GM18951 (cell line): Measurements from ENCODE around the gene LOC128125822.
"Not testable (repeated sequence)": the region's sequence is repeated elsewhere in the genome, so short reads cannot be mapped to it uniquely, and the experiment has no call there.

Experiments
- POLR2A ChIP-seq: IDR thresholded peaks from 4 replicates; pipeline ENCODE4 v1.6.1; 2011; ENCODE audit warnings: mild to moderate bottlenecking; ENCODE audit not compliant: insufficient read length, insufficient read depth; ENCODE audit errors: extremely low read depth
- in situ Hi-C: fragments of 300-500 bp; cut with MboI; formaldehyde crosslinking; loops from one replicate; pipeline ENCODE4 v1.12.0; 2022; ENCODE audit warnings: low sequenced_read_pairs, mixed read lengths, inconsistent platforms; ENCODE audit not compliant: unreplicated experiment

The LOC128125822 gene

DNA sequence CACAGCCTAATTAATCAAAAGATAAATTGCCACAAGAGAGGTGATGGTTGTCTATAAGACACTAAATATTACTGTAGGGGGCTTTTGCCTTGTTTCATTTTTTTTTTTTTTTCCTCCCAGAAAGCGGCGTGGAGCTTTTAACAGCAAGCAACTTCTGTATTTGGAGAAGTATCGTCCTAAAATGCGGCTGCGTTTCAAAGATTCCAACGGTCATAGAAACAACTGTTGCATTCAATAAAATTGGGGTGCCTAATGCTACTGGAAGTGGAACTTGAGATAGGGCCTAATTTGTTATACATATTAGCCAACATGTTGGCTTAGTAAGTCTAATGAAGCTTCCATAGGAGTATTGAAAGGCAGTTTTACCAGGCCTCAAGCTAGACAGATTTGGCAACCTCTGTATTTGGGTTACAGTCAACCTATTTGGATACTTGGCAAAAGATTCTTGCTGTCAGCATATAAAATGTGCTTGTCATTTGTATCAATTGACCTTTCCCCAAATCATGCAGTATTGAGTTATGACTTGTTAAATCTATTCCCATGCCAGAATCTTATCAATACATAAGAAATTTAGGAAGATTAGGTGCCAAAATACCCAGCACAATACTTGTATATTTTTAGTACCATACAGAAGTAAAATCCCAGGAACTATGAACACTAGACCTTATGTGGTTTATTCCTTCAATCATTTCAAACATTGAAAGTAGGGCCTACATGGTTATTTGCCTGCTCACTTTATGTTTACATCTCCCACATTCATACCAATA, 7.8 kb downstream of the LOC128125822 start:
- in situ Hi-C loops: loop anchor here (10.0 kb wide), 1 partner anchor 225 kb away; no protein-coding TSS in a partner anchor
- no peak for TF ChIP-seq POLR2A

DNA sequence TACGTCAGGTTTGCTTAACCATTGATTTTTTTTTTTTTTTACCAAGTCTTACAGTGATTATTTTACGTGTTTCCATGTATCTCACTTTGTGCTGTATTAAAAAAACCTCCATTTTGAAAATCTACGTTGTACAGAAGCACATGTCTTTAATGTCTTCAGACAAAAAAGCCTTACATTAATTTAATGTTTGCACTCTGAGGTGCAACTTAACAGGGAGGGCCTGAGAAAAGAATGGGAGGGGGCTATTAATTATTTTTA, 8.4 kb downstream of the LOC128125822 start:
- in situ Hi-C loops: no loop called here

DNA sequence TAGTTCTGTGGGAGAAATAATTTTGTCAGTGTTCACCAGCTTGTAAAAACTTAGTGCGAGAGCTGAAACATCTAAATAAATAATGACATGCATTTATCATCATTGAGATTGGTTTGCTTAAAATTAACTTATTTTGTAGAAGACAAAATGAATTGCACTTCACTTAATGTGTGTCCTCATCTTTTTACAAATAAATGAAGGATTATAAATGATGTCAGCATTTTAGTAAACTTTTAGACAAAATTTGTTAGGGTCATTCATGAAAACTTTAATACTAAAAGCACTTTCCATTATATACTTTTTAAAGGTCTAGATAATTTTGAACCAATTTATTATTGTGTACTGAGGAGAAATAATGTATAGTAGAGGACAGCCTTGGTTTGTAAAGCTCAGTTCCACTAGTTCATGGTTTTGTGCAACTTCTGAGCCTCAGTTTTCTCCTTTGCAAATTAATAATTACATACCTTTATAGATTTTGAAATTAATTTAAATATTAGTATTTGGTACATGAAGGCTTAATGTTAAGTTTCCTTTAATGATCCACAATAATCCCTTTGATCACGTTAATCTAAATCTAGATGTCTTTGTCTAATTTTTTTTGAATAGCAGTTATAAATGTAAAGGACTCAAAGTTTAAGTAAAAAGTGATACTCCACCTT, 9.2 kb downstream of the LOC128125822 start:
- no peak for TF ChIP-seq POLR2A
- in situ Hi-C loops: no loop called here

More for the DNA sequence above, 8.4 kb downstream of the LOC128125822 start:
- no peak for TF ChIP-seq POLR2A

DNA sequence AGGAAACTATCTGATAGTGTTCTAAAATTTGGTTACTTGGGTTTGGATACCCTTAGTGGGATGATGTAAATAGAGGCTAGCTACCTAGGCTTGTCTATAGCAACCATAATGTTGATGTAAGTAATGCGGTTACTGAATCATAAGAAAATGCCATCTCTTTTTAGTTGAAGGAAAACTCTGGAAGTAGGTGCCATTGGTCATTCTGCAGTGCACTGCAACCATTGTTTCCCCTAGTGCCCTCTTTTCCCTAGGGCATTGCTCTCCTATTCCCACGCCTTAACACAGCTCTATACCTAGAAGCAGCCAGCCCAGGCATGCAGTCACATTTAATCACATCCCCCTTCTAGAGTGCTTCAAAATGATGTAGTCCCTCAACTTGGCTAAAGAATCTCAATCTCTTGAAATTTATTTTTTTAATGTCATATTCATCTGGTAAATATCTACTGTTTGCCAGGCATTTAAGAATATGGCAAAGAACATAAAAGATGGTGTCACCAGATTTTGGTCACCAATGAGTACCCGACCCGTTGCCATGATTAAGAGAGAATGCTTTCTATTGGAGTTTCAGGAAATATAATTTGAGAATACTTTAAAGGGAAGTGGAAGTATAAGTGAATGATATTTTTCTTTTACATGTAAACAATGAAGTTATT, 10.4 kb downstream of the LOC128125822 start:
- in situ Hi-C loops: no loop called here
- TF ChIP-seq POLR2A: no peak

DNA sequence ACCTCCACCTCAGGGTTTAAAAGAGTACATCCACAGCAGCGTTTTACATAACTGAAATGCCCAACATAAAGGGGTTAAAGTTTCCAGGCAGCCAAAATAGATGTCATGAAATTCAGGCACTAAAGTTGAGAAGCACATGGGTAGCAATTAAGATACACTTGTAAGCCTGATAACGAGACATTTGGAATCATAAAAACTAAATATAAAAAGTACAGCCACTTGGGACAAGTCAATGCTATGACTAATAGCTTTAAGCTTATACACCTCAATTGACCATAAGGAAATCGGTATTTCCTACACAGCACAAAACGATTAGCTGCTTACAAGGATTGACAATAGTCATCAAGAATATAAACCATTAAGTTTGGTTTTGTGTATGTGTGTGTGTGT, 11.8 kb downstream of the LOC128125822 start:
- TF ChIP-seq POLR2A: no peak
- in situ Hi-C loops: no loop called here

DNA sequence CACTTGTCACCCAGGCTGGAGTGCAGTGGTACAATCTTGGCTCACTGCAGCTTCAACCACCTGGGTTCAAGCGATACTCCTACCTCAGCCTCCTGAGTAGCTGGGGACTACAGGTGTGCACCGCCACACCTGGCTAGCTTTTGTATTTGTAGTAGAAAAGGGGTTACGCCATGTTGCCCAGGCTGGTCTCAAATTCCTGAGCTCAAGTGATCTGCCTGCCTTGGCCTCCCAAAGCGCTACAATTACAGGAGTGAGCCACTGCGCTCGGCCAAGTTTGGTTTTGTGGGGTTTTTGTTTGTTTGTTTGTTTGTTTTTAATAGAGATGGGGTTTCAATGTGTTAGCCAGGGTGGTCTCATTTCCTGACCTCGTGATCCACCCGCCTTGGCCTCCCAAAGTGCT, 12.3 kb downstream of the LOC128125822 start:
- in situ Hi-C loops: no loop called here
- TF ChIP-seq POLR2A: no peak

DNA sequence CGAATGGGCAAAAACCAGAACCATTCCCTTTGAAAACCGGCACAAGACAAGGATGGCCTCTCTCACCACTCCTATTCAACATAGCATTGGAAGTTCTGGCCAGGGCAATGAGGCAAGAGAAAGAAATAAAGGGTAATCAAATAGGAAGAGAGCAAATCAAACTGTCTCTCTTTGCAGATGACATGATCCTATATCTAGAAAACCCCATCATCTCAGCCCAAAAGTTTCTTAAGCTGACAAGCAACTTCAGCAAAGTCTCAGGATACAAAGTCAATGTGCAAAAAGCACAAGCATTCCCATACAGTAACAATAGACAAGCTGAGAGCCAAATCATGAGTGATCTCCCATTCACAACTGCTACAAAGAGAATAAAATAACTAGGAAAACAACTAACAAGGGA, 13.4 kb downstream of the LOC128125822 start:
- in situ Hi-C loops: not testable (repeated sequence)

DNA sequence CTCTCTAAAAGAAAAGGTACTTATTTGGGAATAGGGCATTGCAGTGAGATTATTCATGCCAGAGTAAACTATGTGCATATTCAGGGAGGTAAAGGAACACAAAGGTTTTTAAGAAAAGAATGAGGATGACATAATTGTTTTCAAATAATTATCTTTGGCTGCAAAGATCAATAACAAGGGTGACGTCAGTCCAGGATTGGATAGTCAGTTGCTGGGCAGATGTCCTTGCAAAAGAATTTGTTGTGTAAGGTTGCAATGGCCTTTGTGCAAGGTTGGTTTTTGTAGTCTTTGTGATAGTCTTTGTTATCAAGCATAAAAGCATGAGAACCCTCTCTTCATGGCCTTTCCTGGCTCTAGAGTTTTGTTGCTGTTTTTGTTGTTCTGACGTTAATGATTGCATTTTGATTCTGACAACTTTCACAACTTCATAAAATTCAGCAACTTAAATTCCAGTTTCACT, 17.7 kb downstream of the LOC128125822 start:
- in situ Hi-C loops: loop anchor here (10.0 kb wide), 1 partner anchor 175 kb away; no protein-coding TSS in a partner anchor
- no peak for TF ChIP-seq POLR2A

DNA sequence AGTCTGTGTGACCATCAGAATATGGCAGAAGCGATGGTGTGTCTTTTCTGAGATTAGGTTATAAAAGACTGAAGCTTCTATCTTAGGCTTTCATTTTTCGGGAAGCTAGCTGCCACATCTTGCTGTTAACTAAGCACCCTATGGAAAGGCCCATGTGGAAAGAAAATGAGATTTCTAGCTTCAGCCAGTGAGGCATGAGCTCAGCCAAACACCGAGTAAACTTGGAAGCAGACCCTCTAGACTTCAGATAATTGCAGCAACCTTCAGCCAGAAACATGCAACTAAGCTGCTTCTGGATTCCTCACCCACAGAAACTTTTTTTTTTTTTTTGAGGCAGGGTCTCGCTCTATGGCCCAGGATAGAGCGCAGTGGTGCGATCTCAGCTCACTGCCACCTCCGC, 20.6 kb downstream of the LOC128125822 start:
- TF ChIP-seq POLR2A: no peak
- in situ Hi-C loops: loop anchor here (10.0 kb wide), 1 partner anchor 172 kb away; no protein-coding TSS in a partner anchor

DNA sequence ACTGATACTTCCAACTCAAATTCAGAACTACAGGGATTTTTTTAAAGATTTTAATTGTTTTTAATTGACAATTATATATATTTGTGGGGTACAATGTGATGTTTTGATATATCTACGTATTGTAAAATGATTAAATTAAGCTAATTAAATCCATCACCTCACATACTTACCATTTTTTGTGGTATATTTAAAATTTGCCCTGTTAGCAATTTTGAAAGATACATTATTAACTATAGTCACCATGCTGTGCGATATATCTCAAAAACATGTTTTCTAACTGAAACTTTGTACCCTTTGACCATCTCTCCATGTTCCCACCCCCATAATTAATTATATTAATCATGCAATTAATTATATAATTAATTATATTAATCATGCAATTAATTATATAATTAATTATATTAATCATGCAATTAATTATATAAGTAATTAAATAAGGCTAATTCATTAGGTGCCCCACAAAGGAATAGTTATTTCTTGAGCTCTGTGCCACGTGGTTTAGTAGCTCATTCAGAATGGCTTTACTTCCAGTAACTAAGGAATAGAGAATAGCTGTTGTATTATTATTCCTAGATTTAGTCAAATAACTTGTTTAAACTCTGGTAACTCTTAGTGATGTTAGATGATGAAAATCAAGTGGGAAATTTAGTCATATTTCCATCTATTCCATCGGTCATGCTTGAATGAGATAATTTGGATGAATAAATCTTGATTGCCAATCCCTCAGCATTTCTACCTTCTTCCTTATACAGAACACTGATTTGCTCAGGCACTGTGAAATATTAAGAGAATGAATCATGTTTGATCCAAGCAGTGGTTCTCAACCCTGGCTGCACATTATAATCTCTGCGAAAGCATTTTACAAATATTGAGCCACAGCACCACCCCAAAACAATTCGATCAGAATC, 25.1 kb downstream of the LOC128125822 start:
- in situ Hi-C loops: loop anchor here (10.0 kb wide), 1 partner anchor 167 kb away; no protein-coding TSS in a partner anchor
- no peak for TF ChIP-seq POLR2A

DNA sequence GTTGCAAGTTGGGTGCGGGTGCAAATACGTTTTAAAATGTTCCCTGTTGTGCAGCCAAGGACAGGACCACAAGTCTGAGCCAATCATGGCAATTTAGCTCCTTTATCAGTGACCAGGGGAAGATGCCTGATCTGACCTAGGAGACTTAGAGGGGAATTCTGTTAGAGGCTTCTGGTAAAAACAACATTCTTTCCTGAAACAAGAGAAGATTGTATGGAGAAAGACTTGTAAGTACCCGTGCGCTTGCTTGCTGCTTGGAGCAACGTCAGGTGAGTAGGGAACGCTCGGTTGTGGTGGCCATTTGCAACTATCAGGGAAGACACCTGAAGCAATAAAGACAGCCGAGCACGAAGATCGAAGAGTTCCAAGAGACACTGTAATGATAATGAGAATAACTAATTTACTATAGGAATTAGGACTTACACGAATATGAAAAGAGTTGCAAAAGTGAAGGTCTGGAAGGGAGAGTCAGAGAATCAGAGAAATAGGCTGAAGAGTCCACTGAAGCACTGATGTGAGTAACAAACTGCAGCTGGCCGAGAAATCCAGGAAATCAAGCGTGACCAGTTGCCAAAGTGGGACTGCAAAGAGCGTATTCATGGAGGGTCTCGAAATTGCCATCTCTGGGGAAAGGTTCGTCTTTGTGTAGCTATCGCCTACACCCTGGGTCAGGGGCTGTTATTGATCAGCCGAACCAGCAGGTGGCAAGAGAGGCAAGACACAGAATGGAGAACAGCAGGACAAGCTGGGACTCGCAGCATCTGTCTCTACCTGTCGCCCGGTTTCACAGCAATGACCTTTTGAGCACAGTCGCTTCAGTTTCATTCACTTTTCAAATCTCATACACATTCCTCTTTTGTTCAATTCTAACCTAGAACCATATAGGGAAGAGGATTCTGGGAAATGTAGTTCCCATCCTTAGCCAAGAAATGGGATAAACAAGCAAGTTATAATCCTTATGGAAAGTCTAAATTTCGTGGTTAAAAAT, 26.1 kb downstream of the LOC128125822 start:
- in situ Hi-C loops: loop anchor here (10.0 kb wide), 1 partner anchor 166 kb away; no protein-coding TSS in a partner anchor
- TF ChIP-seq POLR2A: peak; percentile 21

DNA sequence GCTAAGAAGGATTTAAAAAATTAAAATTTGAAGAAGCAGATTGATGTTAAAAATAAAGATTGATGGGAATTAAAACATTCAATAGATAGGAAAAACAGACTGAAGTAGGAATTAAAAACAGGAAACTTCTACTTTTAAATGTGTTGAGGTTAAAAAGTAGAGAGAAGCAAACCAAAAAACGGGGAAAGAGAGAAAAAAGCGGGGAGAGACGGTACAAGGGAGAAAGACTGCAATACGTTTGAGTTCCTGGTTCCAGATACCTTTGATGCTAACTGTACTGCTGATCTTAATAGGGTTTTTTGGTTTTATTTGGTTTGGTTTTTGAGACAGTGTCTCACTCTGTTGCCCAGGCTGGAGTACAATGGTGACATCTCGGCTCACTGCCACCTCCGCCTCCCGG, 27.0 kb downstream of the LOC128125822 start:
- no peak for TF ChIP-seq POLR2A

More for the DNA sequence above, 27.0 kb downstream of the LOC128125822 start:
- in situ Hi-C loops: loop anchor here (10.0 kb wide), 1 partner anchor 166 kb away; no protein-coding TSS in a partner anchor
